Posterior cingulate gyrus (tissue), 11 donors: ENCODE measurements around the gene NKIRAS2.
"Not testable (repeated sequence)": the region's sequence is repeated elsewhere in the genome, so short reads cannot be mapped to it uniquely, and the experiment has no call there.

Experiments
- DNase-seq, 10 donors: peaks; one replicate each; pipeline versions ENCODE4 v3.0.0 to v3.0.0-alpha.2; 2020 to 2021; ENCODE audit warnings: mixed read lengths in 3 of 10
- intact Hi-C: fragments of 100-400 bp; cut with DNase I; formaldehyde crosslinking; loops from one replicate; pipeline ENCODE4 v1.15.1; 2023

Gene NKIRAS2

DNA sequence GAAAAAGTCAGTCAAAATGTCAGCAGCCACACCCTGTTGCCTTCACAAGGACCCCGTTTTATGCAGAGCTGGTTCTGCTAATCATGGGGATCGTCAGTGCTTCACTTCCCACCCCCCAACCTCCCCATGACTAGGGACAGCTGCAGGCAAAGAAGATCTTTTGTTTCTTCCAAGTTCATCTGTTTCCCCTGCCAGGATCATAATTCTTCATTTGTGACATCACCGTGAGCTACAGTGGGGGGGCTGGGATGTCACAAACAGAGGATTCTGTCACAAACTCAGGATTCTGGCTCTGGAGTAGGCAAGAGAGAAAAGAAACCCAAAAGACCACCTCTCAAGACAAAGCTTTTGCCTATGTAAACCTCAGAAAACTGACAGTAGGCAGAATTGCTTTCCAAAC, 27.3 kb upstream of the NKIRAS2 start:
- intact Hi-C loops, result no loop called here
- peak in 9 of 10 donors; percentile 25 to 94 (median 62) for DNase-seq

DNA sequence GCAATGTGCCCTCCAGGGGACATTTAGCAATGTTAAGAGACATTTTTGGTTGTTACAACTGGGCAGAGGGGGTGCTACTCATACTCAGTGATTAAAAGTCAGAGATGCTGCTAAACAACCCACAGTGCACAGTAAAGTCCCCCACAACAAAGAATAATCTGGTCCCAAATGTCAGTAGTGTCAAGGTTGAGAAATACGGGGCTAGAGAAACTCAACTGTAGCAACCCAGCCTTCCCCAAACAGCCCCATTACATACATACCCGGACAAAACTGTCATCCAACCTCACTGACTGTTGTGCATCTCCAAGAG, 23.1 kb upstream of the NKIRAS2 start:
- intact Hi-C loops, result no loop called here
- DNase-seq, result no peak

DNA sequence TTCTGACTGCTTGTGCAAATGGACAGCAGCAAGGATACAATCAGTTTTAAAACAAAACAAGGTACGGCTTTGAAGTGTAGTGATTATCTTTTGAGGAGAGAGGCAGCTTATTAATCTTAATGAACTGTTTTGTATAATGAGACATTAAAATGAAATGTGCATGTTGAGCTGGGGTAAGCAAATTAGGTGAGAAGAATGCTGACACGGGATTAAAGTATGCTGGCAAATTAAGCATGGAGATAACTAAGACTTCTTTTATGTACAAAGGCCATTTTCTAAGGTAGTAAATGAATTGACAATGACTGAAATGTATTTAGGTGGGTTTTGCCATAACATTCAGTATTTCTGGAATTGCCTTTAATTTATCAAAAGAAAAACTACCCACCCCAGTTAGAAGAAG, 21.4 kb upstream of the NKIRAS2 start:
- intact Hi-C loops, result no loop called here
- no peak for DNase-seq

DNA sequence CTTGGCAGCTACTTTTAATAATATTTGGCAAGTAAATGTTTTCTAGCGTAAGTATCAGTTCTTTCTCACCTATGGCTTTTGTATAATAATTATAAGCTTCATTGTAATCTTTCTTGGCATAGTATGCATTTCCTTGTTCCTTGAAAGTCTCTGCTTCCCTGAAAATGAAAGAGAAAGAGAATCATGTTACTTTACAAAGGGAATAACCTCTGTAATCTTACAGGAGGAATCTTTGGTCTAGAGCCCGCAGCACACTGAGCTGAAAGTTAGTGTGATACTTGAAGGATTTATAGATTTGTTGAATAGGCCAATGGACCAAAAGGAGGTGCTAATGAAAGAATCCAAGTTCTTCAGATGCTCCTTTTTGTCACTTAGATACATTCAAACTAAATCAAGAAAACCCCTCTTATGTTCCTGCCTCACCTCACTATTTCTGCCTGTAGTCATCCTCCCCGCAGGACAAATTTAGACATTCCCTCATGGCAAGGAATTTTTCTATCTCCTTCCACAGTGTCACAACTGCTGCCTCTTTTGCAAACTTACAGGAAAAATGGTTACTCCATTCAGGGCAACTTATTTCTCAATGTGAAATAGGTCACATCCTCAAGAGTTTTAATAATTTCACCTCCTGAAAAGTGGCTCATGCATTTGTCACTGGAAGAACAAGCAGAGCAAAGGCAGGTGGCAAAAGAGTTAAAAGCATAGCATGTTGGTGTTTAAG, 19.3 kb upstream of the NKIRAS2 start:
- intact Hi-C loops, result no loop called here
- no peak for DNase-seq

DNA sequence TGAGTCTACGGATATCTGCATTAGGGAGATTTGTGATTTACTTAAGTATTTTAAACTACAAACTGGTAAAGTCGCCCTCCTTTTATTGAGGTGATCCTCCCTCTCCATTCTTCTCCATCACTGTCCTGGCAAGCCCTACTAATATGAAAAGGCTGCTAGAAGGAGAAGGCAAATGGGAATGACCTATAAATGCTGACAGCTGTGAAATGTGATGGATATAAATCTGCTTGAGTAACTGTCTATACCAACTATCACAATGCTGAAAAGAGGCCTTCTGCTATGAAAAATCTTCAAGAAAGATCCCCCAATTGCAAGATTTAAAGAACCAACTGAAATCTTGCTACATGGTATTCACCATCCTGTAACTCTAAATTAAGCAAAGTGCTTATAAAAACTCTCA, 18.2 kb upstream of the NKIRAS2 start:
- intact Hi-C loops, result no loop called here
- no peak for DNase-seq

DNA sequence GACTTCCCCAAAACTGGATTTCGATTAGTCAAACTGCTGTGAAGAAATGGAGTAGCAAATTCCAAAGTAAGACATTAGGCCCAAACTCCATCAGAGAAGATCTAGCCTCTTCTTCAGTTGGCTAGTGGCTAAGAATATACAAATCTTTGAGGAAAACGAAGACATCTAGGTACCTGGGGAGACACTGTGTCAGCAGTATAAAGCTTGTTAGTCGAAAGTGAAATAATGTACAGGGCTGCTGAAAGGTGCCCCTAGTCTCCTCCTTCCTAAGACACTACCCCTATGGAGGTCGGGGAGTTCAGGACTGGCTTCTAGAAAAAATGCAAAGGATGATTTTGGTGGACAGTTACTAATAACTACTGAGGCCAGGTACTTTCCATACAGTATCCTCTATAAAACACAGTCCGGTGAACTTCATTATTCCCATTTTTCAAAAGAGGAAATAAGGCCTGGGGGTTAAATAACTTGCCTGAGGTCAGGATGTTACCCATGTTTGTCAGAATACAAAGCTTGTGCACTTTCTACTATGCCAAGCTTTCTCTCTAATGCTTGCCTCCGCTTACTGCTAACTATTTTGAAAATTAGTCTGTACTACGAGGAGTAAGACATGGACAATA, 17.6 kb upstream of the NKIRAS2 start:
- no peak for DNase-seq
- intact Hi-C loops, result no loop called here

DNA sequence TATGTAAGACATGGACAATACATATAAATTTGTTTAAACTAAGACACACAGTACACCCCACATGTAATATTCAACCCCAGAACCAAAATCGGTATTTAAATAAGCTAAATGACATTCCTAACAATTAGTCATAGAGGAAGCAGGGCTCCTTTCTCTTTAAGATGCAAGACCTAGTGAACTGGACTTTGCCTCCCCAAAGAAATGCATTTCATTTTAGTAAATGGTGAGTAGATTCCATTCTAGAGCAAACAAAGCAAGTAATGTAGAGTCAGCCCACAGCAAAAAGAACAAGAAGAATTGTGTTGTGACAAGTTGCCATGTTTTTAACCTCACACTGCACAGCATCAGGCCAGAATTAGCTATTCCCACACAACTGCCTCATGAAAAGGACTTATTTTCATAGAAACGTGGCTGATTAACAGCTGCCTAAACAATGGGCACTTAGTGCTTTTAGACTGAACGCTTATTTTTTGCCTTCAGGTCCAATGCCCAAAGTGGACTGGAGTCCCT, 17.0 kb upstream of the NKIRAS2 start:
- no peak for DNase-seq
- intact Hi-C loops, result no loop called here

DNA sequence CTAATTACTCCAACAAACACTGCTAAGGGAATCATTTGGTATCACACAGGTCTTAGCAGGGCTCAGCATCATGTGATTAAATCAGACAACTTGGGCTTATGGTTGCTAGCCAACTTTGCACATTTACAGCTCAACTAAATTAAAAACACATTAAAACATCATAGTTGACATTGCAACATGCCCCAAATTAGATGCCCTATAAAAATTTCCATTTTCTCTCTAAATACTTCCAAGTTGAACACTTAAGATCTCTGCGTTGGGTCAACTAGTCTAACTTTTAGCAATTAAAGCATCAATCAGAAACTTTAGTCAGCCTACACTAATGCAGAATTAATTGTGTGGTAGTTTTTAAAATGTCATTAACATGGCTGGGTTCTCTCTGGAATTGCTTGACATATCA, 14.7 kb upstream of the NKIRAS2 start:
- DNase-seq, result no peak
- intact Hi-C loops, result no loop called here

DNA sequence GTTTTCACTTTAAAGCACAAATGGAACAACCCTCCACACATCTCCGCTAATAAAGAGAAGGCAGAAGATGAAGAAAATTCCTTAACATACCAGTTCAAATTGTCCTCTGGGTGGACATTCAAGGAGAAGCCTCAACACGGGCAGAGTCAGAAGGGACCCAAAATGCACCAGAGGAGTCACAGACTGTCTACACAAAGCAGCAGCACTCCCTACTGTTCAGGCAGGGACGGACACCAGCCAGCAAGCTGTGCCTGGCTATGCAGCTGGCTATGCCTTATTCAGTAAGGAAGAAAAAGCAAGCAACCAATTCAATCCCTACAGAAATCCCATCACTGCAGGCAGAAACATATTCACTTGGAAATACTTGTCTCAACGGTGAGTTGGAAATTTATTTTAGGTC, 10.7 kb upstream of the NKIRAS2 start:
- DNase-seq, result peak in 8 of 10 donors; percentile 46 to 96 (median 71)
- intact Hi-C loops, result loop anchor here (1.0 kb wide), 1 partner anchor 46 kb away; no protein-coding TSS in a partner anchor

DNA sequence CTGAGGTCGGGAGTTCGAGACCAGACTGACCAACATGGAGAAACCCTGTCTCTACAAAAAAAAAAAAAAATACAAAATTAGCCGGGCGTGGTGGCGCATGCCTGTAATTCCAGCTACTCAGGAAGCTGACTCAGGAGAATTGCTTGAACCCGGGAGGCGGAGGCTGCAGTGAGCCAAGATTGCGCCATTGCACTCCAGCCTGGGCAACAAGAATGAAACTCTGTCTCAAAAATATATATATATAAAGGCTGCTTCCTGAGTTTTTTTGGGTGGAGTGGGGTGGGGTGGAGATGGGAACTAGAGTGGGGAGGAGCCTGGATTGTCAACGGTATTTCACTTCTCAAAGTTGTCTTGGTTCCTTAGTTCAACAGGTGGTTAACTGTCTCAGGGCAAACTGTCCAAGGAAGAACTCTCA, 9.6 kb upstream of the NKIRAS2 start:
- DNase-seq, intact Hi-C loops: not testable (repeated sequence)

DNA sequence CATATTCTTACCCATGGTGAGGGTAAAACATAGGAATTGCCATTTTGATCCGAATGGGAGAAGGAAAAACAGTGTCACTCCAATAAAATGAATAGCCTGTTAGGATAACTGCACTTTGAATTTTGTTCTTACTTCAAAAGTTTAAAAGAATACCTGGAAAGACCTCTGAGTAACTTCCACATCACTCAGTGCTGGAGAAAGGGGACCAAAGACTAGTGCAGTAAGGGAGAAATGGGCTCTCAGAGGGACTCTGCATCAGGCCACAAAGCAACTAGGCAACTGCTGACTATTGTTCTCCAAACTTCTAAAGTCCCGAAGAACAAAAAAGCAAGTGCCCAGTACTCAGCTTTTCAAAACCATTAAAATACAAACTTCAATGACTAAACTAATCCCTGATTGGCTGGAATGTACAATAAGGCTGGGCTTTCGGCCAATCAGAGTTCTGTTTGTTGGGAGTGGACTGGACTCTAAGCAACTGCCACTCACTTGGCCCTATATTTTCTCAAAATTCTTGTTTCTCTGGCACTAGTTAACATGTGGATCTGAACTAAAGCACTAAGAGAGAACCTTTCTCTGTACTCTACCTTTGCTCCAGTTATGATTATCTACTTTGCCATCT, 8.9 kb upstream of the NKIRAS2 start:
- intact Hi-C loops, result no loop called here

DNA sequence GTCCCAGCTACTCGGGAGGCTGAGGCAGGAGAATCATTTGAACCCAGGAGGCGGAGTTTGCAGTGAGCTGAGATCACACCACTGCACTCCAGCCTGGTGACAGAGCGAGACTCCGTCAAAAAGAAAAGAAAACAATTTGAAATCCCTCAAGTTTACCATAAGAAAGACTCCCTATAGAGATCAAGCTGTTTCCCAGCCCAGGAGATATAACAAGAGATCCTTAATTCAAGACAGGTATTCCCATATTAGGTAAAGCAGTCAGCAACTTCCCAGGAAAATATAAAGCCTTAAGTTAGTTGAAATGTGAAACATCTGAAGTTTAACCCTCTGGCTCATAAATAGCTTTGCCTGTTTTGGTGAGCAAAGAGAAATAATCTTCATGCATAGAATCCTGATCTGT, 7.5 kb upstream of the NKIRAS2 start:
- DNase-seq, intact Hi-C loops: not testable (repeated sequence)

More for the DNA sequence above, 8.9 kb upstream of the NKIRAS2 start:
- DNase-seq, result no peak

DNA sequence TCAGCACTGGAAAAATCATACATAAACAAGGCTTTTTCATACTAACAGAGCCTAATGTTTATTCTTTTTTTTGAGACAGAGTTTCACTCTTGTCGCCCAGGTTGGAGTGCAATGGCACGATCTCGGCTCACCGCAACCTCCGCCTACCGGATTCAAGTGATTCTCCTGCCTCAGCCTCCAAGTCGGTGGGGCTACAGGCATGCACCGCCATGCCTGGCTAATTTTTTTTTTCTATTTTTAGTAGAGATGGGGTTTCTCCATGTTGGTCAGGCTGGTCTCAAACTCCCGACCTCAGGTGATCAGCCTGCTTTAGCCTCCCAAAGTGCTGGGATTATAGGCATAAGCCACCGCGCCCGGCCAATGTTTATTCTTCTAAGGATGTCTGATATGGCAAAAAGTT, 6.2 kb upstream of the NKIRAS2 start:
- intact Hi-C loops, DNase-seq: not testable (repeated sequence)

DNA sequence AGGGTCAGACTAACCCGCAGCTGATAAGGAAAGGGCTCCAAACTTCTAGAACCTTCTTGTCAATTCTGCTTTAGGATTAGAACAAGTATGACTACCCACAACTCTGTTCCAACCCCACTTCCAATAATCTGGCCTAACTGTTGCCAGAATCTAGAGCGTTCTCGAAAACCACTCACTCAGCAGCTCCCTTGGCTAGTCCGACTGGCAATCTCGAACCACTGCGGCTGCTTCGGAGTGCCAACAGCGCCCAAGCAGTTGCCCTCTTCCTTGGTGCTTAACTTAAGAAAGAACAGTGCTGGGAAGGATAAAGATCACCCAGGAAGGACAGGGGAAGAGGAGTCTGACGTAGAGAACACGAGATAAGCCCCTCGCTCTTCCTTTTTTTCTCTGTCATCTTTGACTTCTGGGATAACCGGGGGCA, 3.5 kb upstream of the NKIRAS2 start:
- peak in 1 of 10 donors; percentile 80 for DNase-seq
- intact Hi-C loops, result no loop called here

DNA sequence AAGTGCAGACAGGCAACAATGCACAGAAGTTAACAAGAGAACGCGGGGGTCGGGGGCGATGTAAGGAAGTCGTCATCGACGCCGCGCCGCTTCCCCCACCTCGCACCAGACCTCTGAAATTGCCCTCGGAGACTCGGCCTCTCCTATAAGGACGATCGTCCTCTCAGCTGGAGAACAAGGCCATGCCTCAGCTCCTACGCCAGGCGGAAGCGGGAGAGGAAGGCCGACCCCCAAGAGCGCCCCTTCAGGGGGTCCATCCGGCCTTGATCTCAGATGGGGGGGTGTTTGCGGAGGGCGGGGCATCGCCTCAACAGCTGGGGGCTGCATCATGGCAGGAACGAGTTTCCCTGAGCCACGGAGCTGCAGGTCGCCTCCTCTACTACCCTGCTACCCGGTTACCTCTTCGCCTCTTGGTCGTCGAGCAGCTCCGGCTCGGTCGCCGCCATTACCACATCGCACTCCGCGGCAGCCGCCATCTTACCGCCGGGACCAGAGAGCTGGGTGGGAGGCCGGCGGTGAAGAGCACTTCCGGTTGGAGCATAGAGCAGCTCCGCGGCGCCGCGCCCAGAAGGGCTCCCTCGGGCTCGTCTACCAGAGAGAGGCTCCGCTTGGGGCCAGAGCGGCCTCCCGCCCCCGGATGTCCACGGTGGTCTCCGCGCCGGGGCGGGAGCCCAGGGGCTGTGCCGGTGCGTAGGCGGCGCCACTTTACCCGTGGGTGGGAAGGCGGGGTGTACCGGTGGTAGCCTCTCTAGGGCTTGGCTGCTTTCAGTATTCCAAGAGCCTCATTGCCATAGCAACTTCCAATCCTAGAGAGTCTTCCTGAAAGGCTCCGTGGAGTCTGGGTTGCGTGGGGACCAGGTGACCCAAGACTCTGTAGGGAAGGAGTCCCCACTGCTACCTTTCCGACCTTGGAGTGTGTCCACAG, 2.7 kb upstream of the NKIRAS2 start, which contains the start of gene DNAJC7:
Gene DNAJC7, minus strand, starts transcription at position 499 of the 925 bp plus-strand sequence. Its CDS starts 23 bp downstream, at position 476.
- intact Hi-C loops, result no loop called here
- peak; percentile 78 to 99 (median 91) for DNase-seq

DNA sequence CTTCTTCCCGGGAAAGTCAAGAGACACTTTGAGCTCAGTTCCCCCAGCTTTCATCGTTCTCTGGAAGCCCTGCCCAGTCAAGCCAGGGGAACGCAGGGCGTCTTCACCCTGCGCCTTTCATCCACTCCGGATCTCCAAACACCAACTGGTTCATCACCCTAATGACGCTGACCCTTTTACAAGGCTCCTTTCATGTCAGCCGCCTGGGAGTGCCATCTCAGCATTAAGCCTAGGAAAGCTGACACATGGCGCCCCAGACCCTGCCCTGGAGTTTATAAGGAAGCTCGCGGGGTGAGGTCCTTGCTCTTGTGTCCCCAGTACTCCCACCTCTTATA, 2.1 kb upstream of the NKIRAS2 start:
- DNase-seq, result no peak
- intact Hi-C loops, result no loop called here

DNA sequence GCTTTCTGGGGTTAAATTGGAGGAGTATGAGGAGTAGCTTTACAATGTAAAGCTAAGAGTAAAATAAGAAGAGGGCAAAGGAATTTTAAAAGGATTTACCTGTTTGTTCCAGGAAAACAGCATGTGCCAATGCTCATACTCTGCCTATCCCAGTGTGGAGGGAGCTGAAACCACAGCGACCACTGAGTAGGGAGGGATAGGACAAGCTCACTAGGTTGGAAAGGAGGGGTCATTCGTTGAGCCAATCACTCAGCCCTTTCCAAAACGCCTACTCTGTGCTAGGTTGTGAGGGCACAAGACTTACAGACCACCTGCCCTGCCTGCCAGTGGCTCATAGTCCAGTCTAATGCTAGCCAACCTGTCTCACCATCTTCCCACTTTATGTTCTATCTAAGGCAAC, 1.6 kb upstream of the NKIRAS2 start:
- no peak for DNase-seq
- intact Hi-C loops, result no loop called here

DNA sequence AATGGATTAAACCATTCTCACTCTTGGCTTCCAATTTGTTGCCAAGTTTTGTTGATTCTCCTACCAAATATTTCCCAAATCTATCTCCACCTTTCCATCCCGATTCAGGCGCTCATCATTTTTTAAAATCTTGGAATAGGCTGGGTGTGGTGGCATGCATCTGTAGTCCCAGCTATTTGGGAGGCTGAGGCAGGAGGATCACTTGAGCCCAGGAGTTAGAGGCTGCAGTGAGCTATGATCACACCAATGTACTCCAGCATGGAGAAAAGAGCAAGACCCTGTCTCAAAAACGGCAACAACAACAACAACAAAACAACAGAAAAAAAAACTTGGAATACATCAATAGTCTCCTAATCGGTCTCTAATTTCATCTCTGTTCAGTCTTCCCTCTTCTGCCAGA, 902 bp upstream of the NKIRAS2 start:
- intact Hi-C loops, result no loop called here
- no peak for DNase-seq

DNA sequence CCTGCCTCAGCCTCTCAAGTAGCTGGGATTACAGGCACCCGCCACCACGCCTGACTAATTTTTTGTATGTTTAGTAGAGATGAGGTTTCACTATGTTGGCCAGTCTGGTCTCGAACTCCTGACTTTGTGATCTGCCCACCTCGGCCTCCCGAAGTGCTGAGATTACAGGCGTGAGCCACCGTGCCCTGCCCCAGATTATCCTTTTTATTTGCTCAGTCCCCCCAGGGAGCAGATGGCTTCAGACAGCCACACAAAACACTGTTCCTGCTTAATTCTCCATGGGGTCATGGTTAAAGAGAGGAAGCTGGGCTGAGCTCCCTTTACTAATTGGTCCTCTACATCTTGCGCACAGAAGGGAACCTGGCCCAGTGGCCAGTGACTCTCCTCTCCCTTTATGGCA, 955 bp downstream of the NKIRAS2 start:
- intact Hi-C loops, result not testable (repeated sequence)

DNA sequence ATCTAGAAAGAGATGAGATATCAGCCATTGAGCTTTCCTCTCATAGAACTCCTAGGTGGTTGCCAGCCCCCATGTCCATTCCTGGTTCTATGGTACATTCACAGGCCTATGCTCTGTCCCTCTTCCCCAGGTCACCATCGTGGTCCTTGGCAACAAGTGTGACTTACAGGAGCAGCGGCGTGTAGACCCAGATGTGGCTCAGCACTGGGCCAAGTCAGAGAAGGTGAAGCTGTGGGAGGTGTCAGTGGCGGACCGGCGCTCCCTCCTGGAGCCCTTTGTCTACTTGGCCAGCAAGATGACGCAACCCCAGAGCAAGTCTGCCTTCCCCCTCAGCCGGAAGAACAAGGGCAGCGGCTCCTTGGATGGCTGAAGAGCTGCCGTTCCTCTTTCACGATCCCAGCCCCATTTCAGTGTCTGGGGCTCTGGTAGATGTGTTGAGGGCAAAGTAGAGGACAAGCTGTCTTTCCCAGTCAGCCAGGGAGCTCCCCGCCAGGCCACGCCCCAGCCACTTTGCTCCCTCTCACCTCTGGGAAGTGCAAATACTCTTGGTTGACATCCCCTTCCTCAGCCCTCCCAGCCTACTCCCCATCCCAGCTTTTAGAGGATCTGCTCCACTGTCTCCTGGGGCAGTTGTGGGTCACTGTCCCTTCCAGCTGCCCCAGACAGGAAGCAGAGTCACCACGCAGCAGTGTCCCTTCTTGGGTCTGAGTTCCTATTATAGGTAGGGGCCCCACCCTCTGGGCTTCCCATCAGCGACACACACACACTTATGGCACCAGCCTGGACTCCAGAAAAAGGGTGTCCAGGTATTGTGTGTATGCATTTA, 3.8 kb downstream of the NKIRAS2 start:
- intact Hi-C loops, result no loop called here
- peak in 1 of 10 donors; percentile 86 for DNase-seq

More for the DNA sequence above, 955 bp downstream of the NKIRAS2 start:
- DNase-seq, result not testable (repeated sequence)
